ENCODE data around the gene SIRT5.

SIRT5 gene

DNA sequence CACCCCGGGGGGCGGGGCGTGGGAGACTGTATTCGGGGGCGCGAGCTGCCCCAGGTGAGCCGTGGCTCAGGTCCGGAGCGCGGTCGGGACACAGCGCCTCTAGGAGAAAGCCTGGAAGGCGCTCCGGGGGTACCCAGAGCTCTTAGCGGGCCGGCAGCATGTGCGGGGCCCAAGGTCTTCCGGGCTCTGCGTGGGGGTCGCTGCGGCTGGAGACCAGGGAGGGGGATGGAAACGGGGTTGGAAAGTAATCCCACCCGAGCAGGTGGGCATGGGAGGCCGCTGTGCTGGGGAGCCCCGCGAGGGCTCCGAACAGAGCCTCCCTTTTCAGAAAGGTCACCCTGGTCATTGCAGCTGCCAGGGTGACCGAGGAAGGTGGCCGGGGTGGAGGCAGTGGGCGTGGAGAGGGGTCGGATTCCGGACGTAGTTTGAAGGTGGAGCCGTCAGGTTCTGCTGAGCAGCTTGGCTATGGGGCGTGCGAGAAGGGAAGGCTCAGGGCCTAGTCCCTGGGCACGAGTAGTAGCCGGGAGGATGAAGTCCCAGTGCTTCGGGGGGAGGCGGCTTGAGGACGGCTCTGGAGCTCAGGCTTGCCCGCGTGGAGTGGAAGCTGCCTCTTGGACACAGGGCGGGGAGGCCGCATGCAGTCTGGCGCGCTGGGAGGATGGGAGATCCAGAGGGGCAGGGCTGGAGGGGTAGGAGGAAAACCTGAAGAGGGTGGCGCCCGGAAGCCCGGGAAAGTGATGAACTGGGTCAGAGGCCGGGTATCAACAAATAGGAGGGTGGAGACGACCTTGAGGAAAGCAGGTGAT is at the start of gene SIRT5:
Gene SIRT5, plus strand, starts transcription at position 31 of the 806 bp plus-strand sequence. CDS start 9,510 bp downstream, outside the sequence.
- in situ Hi-C loops (cut with MboI; ENCODE audit: low sequenced_read_pairs): no loop called here

GRCh38 chr6:13524801-13525508 is 49.4 kb upstream of the SIRT5 start:
- in situ Hi-C loops (cut with MboI; ENCODE audit: low sequenced_read_pairs): no loop called here

GRCh38 chr6:13526357-13526726 is 48.1 kb upstream of the SIRT5 start:
- in situ Hi-C loops (cut with MboI; ENCODE audit: low sequenced_read_pairs): no loop called here

DNA sequence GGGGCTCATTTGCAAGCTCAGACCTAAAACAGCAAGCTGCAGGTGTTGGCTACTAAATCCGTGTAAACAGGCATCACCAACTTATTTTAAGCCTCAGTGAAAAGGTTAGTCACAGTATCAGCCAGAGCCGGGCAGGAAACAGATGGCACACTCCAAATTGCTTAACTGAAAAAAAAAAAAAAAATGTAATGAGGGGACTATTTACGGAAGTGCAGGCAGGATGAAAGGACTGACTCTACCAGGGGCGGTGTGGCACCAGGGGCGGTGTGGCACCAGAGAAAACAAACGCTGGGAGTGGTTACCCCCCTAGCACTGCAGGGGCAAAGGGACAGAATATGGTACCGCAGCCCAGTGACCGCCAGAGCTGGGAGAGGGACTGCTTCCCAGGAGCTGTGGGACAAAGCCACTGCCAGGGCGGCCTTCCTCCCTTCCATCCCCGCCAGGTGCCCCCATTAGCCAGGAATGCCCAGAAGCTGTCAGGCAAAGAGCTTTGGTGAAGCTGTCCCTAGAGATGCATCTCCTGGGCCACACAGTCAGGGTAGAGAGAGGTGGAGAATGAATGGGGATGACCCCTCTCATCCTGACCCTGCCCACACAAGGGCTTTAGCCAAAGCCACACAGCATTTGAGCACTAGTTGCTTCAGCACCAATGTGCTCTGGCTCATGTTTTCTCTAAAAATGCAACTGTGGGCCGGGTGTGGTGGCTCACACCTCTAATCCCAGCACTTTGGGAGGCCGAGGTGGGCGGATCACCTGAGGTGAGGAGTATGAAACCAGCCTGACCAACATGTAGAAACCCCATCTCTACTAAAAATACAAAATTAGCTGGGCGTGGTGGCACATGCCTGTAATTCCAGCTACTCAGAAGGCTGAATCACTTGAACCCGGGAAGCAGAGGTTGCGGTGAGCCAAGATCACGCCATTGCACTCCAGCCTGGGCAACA is 47.4 kb upstream of the SIRT5 start:
- in situ Hi-C loops (cut with MboI; ENCODE audit: low sequenced_read_pairs): no loop called here

- in situ Hi-C loops (cut with MboI; ENCODE audit: low sequenced_read_pairs): no loop called here
These were observed 46.7 kb upstream of the SIRT5 start for GRCh38 chr6:13527671-13528056.

DNA sequence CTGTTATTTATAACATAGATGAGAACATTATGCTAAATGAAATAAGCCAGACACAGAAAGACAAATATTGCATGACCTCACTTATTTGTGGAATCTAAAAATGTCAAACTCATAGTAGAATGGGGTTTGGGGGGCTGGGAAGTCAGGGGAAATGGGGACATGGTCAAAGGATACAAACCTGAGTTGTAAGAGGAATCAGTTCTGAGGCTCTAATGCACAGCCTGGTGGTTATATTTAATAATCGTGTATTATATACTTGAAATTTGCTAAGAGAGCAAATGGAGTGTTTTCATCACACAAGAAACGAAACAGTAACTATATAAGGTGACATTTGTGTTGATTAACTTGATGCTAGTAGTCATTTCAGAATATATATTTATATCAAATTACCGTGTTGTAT is 46.2 kb upstream of the SIRT5 start:
- in situ Hi-C loops (cut with MboI; ENCODE audit: low sequenced_read_pairs): no loop called here

GRCh38 chr6:13528777-13529343 is 45.5 kb upstream of the SIRT5 start:
- in situ Hi-C loops (cut with MboI; ENCODE audit: low sequenced_read_pairs): no loop called here

DNA sequence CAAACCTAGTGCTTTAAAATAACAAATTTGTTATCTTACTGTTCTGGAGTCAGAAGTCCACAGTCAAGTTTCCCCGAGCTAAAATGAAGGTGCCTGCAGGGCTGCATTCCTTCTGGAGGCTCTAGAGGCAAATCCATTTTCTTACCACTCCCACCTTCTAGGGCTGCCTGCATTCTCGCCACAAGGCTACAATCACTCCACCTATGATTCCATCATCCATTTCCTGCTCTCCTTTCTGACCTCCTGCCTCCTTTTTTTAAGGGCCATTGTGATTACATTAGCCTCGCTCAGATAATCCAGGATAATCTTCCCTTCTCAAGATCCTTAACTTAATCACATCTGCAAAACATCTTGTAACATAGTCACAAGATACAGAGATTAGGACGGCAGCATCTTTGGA is 42.4 kb upstream of the SIRT5 start:
- in situ Hi-C loops (cut with MboI; ENCODE audit: low sequenced_read_pairs): no loop called here

- in situ Hi-C loops (cut with MboI; ENCODE audit: low sequenced_read_pairs): no loop called here
These were observed 39.9 kb upstream of the SIRT5 start for GRCh38 chr6:13534536-13534935.

- in situ Hi-C loops (cut with MboI; ENCODE audit: low sequenced_read_pairs): no loop called here
These were observed 39.1 kb upstream of the SIRT5 start for GRCh38 chr6:13535306-13535705.

- in situ Hi-C loops (cut with MboI; ENCODE audit: low sequenced_read_pairs): no loop called here
These were observed 37.4 kb upstream of the SIRT5 start for GRCh38 chr6:13536796-13537526.

DNA sequence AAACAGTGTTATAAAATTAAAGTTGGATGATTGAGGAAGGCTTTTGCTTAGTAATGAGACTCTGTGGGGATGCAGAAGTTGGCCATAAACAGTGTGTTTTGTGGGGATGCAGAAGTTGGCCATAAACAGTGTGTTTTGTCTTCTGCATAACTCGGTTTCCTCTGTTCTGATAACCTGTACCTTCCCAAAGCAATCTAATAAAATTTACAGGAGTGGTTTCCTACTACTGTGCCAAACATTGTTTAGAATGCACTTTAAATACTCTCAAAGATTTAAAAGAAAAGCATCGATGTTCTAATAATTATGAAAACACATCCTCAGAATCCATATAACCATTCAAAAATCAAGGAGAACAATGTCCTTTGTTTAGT is 36.9 kb upstream of the SIRT5 start:
- in situ Hi-C loops (cut with MboI; ENCODE audit: low sequenced_read_pairs): no loop called here

- in situ Hi-C loops (cut with MboI; ENCODE audit: low sequenced_read_pairs): no loop called here
These were observed 36.3 kb upstream of the SIRT5 start for GRCh38 chr6:13538084-13538483.

- in situ Hi-C loops (cut with MboI; ENCODE audit: low sequenced_read_pairs): no loop called here
These were observed 35.8 kb upstream of the SIRT5 start for GRCh38 chr6:13538600-13538999.

- in situ Hi-C loops (cut with MboI; ENCODE audit: low sequenced_read_pairs): no loop called here
These were observed 34.8 kb upstream of the SIRT5 start for GRCh38 chr6:13539572-13539971.

DNA sequence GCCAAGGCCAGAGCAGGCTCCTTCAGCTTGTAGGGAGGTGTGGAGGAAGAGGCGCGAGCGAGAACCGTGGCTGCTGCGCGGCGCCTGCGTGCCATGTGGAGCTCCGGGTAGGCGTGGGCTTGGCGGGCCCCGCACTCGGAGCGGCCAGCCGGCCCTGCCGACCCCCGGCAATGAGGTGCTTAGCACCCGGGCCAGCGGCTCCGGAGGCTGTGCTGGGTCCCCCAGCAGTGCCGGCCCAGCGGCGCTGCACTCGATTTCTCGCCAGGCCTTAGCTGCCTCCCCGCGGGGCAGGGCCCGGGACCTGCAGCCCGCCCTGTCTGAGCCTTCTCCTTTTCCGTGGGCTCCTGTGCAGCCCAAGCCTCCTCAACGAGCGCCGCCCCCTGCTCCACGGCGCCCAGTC is 32.9 kb upstream of the SIRT5 start:
- in situ Hi-C loops (cut with MboI; ENCODE audit: low sequenced_read_pairs): no loop called here

GRCh38 chr6:13544454-13545186 is 29.8 kb upstream of the SIRT5 start:
- in situ Hi-C loops (cut with MboI; ENCODE audit: low sequenced_read_pairs): no loop called here

DNA sequence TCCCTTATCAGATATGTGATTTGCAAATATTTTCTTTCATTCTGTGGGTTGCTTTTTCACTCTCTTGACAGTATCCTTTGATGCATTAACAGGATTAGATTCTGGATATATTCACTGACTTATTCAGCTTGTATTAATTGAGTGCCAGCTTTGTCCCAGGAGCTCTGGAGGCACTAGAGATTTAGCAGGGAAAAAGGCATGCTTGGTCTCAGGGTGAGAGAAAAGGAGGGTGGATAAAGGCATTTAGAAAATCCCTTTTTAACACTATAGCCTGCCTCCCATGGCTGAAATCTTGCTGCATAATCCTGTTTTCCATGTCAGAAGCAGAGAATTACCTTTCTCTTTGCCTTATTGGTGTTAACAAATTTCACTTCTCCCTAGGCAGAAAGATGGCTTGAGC is 28.5 kb upstream of the SIRT5 start:
- in situ Hi-C loops (cut with MboI; ENCODE audit: low sequenced_read_pairs): no loop called here

DNA sequence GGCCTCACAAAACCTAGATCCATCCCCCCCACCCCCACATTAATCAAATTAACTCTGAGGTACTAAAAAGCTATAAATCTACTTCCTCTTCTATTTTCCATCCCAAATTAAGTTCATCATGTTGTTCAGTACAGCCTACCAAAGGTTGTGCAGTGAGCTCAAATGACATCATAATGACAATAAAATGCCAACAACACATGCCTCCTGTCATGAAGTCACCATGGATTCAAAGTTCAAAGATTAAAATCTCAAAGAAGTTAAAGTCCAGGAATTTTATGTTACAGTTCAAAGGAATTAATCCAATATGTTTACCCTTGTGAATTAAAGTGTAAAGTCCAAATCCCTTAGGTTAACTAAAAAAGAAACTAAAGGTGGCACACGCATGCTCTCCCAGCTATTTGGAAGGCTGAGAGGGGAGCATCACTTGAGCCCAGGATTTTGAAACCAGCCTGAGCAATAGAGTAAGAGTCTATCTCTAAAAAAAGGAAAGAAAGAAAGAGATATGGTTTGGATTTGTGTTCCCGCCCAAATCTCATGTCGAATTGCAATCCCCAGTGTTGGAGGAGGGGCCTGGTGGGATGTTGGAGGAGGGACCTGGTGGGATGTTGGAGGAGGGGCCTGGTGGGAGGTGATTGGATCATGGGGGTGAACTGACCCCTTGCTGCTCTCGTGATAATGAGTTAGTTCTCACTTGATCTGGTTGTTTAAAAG is 25.7 kb upstream of the SIRT5 start:
- in situ Hi-C loops (cut with MboI; ENCODE audit: low sequenced_read_pairs): no loop called here

Measured in HL-60/S4 treated with phorbol 12-myristate 13-acetate at 8.2 ng/mL for 4 days and 3 days (cell line).